Measurements from ENCODE around the gene UHRF2. TPM values are rescaled to one million over a fixed set of nuclear protein-coding genes. Genes with fewer than 3 reads are reported as not detected.

The UHRF2 gene
- 33.2 and 44.2 TPM in 2 replicates for total RNA-seq (2016; rRNA removed; fragmentation: Illumina TruSeq; extraction: Trizol)
- total RNA-seq (2016; cell fraction: cytosol; rRNA removed; fragmentation: Illumina TruSeq; extraction: Trizol; ENCODE audit: low read depth) = 65.0 and 67.5 TPM in 2 replicates
- total RNA-seq (2016; cell fraction: insoluble cytoplasmic fraction; rRNA removed; fragmentation: Illumina TruSeq; extraction: Trizol) = 34.1 and 42.8 TPM in 2 replicates
- total RNA-seq (2016; cell fraction: membrane; rRNA removed; fragmentation: Illumina TruSeq; extraction: Trizol) = 20.5 and 20.6 TPM in 2 replicates
- total RNA-seq (2016; cell fraction: nucleus; rRNA removed; fragmentation: Illumina TruSeq; extraction: Trizol) = 104 and 113 TPM in 2 replicates
- polyA plus RNA-seq (2011; rRNA removed) = 36.2 and 42.1 TPM in 2 replicates
- polyA plus RNA-seq (2011; cell fraction: cytosol; rRNA removed) = 15.4 and 16.8 TPM in 2 replicates
- 97.8 and 109 TPM in 2 replicates for polyA plus RNA-seq (2011; cell fraction: nucleus; rRNA removed)
- polyA plus RNA-seq (2012) = 22.3 and 26.4 TPM in 2 replicates
- 3.4 and 3.9 TPM in 2 replicates for polyA plus RNA-seq (2016; cell fraction: cytosol; fragmentation: Illumina TruSeq; extraction: Trizol; ENCODE audit: low read depth)
- polyA plus RNA-seq (2016; cell fraction: insoluble cytoplasmic fraction; fragmentation: Illumina TruSeq; extraction: Trizol; ENCODE audit: low read depth) = 22.3 and 23.5 TPM in 2 replicates
- 5.7 and 7.3 TPM in 2 replicates for polyA plus RNA-seq (2016; cell fraction: membrane; fragmentation: Illumina TruSeq; extraction: Trizol; ENCODE audit: low read depth)
- 101 and 119 TPM in 2 replicates for polyA plus RNA-seq (2016; cell fraction: nucleus; fragmentation: Illumina TruSeq; extraction: Trizol; ENCODE audit: insufficient read depth, low read depth)
- 52.5 and 67.9 TPM in 2 replicates for polyA minus RNA-seq (2011; rRNA and poly(A)+ RNA removed; ENCODE audit: low replicate concordance)
- 18.3 and 19.0 TPM in 2 replicates for polyA minus RNA-seq (2011; cell fraction: cytosol; rRNA and poly(A)+ RNA removed)
- polyA minus RNA-seq (2011; cell fraction: nucleus; rRNA and poly(A)+ RNA removed) = 232 and 234 TPM in 2 replicates
- Bru-seq, nascent RNA = percentile 89 among the genes with signal in this experiment
- BruChase-seq, experiment 1, labeled RNA remaining after a 6-hour chase = percentile 84 among the genes with signal in this experiment
- BruChase-seq, experiment 2, labeled RNA remaining after a 2-hour chase = percentile 87 among the genes with signal in this experiment
- long read RNA-seq, experiment 1, partial matches to known transcripts = 0 of 2 reads
- long read RNA-seq, experiment 1, other reads (novel, unspliced or antisense) = 2 of 2 reads
- long read RNA-seq, experiment 2, transcript UHRF2-201 (16 exons, 3,452 nt) = major isoform, 7 of 18 reads
- long read RNA-seq, experiment 2, partial matches to known transcripts = 4 of 18 reads
- long read RNA-seq, experiment 2, other reads (novel, unspliced or antisense) = 5 of 18 reads

- BruUV-seq (replicated peaks) = no TSS peak
- peak within 1 kb of the TSS; percentile 83 for H3K4me2 ChIP-seq (ENCODE audit: low read depth, low read length)
- no peaks in the 10 kb centered on the region; a peak in 1 of 5 replicates for H3K27me3 ChIP-seq (ENCODE audit: control insufficient read depth in 1 of 2, insufficient read depth in 2 of 2, low read length in 2 of 2)
- no peak for FAIRE-seq
- DNase-seq (ENCODE audit: low spot score) = peak; percentile 94
- H2AFZ ChIP-seq (ENCODE audit: low read length) = no peak within 1 kb of the TSS
- 56% methylated on average over 62 of the region's 88 CpGs for WGBS (ENCODE audit: low lambda C conversion rate)
- peaks cover 43% of the 10 kb centered on the region for H3K79me2 ChIP-seq (ENCODE audit: insufficient read depth, low read length)
- H3K4me1 ChIP-seq (ENCODE audit: insufficient read depth, low read length) = peaks cover 50% of the 10 kb centered on the region
- H3K9me3 ChIP-seq (ENCODE audit: low read length) = no peaks in the 10 kb centered on the region
- intact Hi-C loops (cut with micrococcal nuclease; ENCODE audit: unreplicated experiment) (loop anchor here (2.0 kb wide), 1 partner anchor 58 kb away; no protein-coding TSS in a partner anchor), in situ Hi-C loops (cut with HindIII; ENCODE audit: extremely low pct_ligation_motif_present, low pct_unique_long_range_greater_than_20kb) (no loop called here)
- ChIA-PET POLR2A (interaction anchor here (0.9 to 1.5 kb wide), 7 partner anchors 11 to 345 kb away, joined by 3 to 5 read pairs (median 3); partner anchors contain the start of gene KDM4C), CTCF (ENCODE audit: low intra/inter-chr PET ratio, low total read pairs) (no interaction called here)
- peaks cover 35% of the 10 kb centered on the region for H4K20me1 ChIP-seq (ENCODE audit: insufficient read depth, low read length)
- H3K27ac ChIP-seq (ENCODE audit: extremely low read length, insufficient read depth, low read length) = peak within 1 kb of the TSS; percentile 77
- peaks cover 0 to 2% of the 10 kb centered on the region in 2 experiments; a peak in 2 of 5 replicates for H3K36me3 ChIP-seq (replicated peaks in 1 of 2; ENCODE audit: control insufficient read depth in 1 of 2, insufficient read depth in 2 of 2, low read length in 2 of 2)
- peak; percentile 96 for ATAC-seq
- peak within 1 kb of the TSS; percentile 89 for H3K9ac ChIP-seq (ENCODE audit: insufficient read depth, low read depth, low read length)
- peak within 1 kb of the TSS; percentile 86 to 91 (median 90) for H3K4me3 ChIP-seq (replicated peaks in 1 of 3; ENCODE audit: insufficient read depth in 1 of 3, low read depth in 2 of 3, low read length in 3 of 3)
- TF ChIP-seq ZNF614 (CRISPR knock-in tag; IDR thresholded peaks at IDR 0.05; ENCODE audit: borderline replicate concordance) (peak; percentile 46; the same call in 1 of the 2 replicates), ZNF570 (CRISPR knock-in tag; IDR thresholded peaks at IDR 0.05; ENCODE audit: borderline replicate concordance) (no peak), ARID3A (IDR thresholded peaks at IDR 0.05; ENCODE audit: low read depth, low read length) (no peak), ZNF101 (CRISPR knock-in tag; IDR thresholded peaks at IDR 0.05; ENCODE audit: borderline replicate concordance, low read depth) (no peak), TBX3 (IDR thresholded peaks at IDR 0.05; ENCODE audit: borderline replicate concordance) (no peak), REPIN1 (CRISPR knock-in tag; IDR thresholded peaks at IDR 0.05; ENCODE audit: borderline replicate concordance, low read depth) (peak; percentile 69; the same call in 1 of the 2 replicates), STAG1 (CRISPR knock-in tag; IDR thresholded peaks at IDR 0.05) (no peak), MLXIP (CRISPR knock-in tag; IDR thresholded peaks at IDR 0.05; ENCODE audit: borderline replicate concordance) (0 out of 2 replicates have a peak, but pooled peaks have one; percentile 16), LCORL (IDR thresholded peaks at IDR 0.05) (no peak), LCORL (CRISPR knock-in tag; IDR thresholded peaks at IDR 0.05) (peak; percentile 70; the same call in 1 of the 2 replicates), FOXA3 (CRISPR knock-in tag; IDR thresholded peaks at IDR 0.05) (peak; percentile 86), ZNF557 (CRISPR knock-in tag; IDR thresholded peaks at IDR 0.05) (0 out of 2 replicates have a peak, but pooled peaks have one; percentile 10)
These were observed at the start of gene UHRF2 for GRCh38 chr9:6412487-6413364. UHRF2 (plus strand) TSS chr9:6413199; CDS start chr9:6413491, 292 bp downstream.
